Measurements from ENCODE around the gene RGMB.

The RGMB gene, protein sequence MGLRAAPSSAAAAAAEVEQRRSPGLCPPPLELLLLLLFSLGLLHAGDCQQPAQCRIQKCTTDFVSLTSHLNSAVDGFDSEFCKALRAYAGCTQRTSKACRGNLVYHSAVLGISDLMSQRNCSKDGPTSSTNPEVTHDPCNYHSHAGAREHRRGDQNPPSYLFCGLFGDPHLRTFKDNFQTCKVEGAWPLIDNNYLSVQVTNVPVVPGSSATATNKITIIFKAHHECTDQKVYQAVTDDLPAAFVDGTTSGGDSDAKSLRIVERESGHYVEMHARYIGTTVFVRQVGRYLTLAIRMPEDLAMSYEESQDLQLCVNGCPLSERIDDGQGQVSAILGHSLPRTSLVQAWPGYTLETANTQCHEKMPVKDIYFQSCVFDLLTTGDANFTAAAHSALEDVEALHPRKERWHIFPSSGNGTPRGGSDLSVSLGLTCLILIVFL

GRCh38 chr5:98773464-98774191 is at the start of gene RGMB:
Gene RGMB, plus strand, starts transcription at chr5:98773663. Its CDS starts 408 bp downstream, at chr5:98774071.
- Histone ChIP-seq H3K4me1 (ENCODE audit: control insufficient read depth, insufficient read depth, low read length) (peaks cover 24% of the 10 kb centered on the region), H3K36me3 (ENCODE audit: control insufficient read depth in 2 of 2, insufficient read depth in 1 of 2, low read length in 2 of 2) (no peaks in the 10 kb centered on the region), H3K27ac (ENCODE audit: extremely low read depth, low read depth, low read length) (peak within 1 kb of the TSS; percentile 97), H3K4me3 (ENCODE audit: low read depth, low read length) (peak within 1 kb of the TSS; percentile 79), H3K9me3 (ENCODE audit: control insufficient read depth, insufficient read depth, low read depth, low read length) (no peaks in the 10 kb centered on the region)
- ChIA-PET CTCF (interaction anchor here (0.7 to 5.9 kb wide), 2 partner anchors 22 to 123 kb away, joined by 3 to 64 read pairs; no protein-coding TSS in a partner anchor), POLR2A (no interaction called here)
- TF ChIP-seq, protein P1, sequence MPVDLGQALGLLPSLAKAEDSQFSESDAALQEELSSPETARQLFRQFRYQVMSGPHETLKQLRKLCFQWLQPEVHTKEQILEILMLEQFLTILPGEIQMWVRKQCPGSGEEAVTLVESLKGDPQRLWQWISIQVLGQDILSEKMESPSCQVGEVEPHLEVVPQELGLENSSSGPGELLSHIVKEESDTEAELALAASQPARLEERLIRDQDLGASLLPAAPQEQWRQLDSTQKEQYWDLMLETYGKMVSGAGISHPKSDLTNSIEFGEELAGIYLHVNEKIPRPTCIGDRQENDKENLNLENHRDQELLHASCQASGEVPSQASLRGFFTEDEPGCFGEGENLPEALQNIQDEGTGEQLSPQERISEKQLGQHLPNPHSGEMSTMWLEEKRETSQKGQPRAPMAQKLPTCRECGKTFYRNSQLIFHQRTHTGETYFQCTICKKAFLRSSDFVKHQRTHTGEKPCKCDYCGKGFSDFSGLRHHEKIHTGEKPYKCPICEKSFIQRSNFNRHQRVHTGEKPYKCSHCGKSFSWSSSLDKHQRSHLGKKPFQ (tag by site-specific recombination; IDR thresholded peaks at IDR 0.05): 0 out of 2 replicates have a peak, but pooled peaks have one; percentile 1
- TF ChIP-seq ZNF501 (tag by site-specific recombination; IDR thresholded peaks at IDR 0.05) (0 out of 2 replicates have a peak, but pooled peaks have one; percentile 2), ZNF670 (tag by site-specific recombination; IDR thresholded peaks at IDR 0.05; ENCODE audit: low read depth) (no peak), ZNF423 (tag by site-specific recombination; IDR thresholded peaks at IDR 0.05) (no peak), ZBTB48 (tag by site-specific recombination; IDR thresholded peaks at IDR 0.05) (no peak; the same call in 1 of the 2 replicates), ZIC2 (tag by site-specific recombination; IDR thresholded peaks at IDR 0.05) (peak; percentile 74), ZNF433 (tag by site-specific recombination; IDR thresholded peaks at IDR 0.05; ENCODE audit: low read depth) (no peak), PRDM1 (tag by site-specific recombination; IDR thresholded peaks at IDR 0.05) (no peak), PRDM4 (tag by site-specific recombination; IDR thresholded peaks at IDR 0.05) (no peak), KLF16 (tag by site-specific recombination; IDR thresholded peaks at IDR 0.05) (no peak), YY1 (tag by site-specific recombination; IDR thresholded peaks at IDR 0.05) (peak; percentile 31; the same call in 1 of the 2 replicates), ZNF114 (tag by site-specific recombination; IDR thresholded peaks at IDR 0.05) (no peak), ZNF121 (tag by site-specific recombination; IDR thresholded peaks at IDR 0.05) (no peak), ZNF596 (tag by site-specific recombination; IDR thresholded peaks at IDR 0.05) (peak; percentile 51; the same call in 1 of the 2 replicates), GLIS2 (tag by site-specific recombination; IDR thresholded peaks at IDR 0.05) (peak; percentile 87), ZNF561 (tag by site-specific recombination; IDR thresholded peaks at IDR 0.05; ENCODE audit: borderline replicate concordance) (no peak), ZFP3 (tag by site-specific recombination; IDR thresholded peaks at IDR 0.05; ENCODE audit: low read depth) (no peak), SP2 (tag by site-specific recombination; IDR thresholded peaks at IDR 0.05) (peak; percentile 98), ZFP37 (tag by site-specific recombination; IDR thresholded peaks at IDR 0.05) (no peak), ZNF530 (tag by site-specific recombination; IDR thresholded peaks at IDR 0.05; ENCODE audit: low read depth) (peak; percentile 95), GLIS1 (tag by site-specific recombination; IDR thresholded peaks at IDR 0.05) (peak; percentile 30; the same call in 1 of the 2 replicates), ZBTB21 (tag by site-specific recombination; IDR thresholded peaks at IDR 0.05) (no peak; the same call in 1 of the 2 replicates), ZNF707 (tag by site-specific recombination; IDR thresholded peaks at IDR 0.05) (no peak), ZNF792 (tag by site-specific recombination; IDR thresholded peaks at IDR 0.05) (no peak), ZNF274 (IDR thresholded peaks at IDR 0.05; ENCODE audit: low read length) (no peak), ZNF274 (tag by site-specific recombination; IDR thresholded peaks at IDR 0.05; ENCODE audit: borderline replicate concordance) (no peak), ZNF155 (tag by site-specific recombination; IDR thresholded peaks at IDR 0.05) (no peak)
- TF ChIP-seq, protein P2, sequence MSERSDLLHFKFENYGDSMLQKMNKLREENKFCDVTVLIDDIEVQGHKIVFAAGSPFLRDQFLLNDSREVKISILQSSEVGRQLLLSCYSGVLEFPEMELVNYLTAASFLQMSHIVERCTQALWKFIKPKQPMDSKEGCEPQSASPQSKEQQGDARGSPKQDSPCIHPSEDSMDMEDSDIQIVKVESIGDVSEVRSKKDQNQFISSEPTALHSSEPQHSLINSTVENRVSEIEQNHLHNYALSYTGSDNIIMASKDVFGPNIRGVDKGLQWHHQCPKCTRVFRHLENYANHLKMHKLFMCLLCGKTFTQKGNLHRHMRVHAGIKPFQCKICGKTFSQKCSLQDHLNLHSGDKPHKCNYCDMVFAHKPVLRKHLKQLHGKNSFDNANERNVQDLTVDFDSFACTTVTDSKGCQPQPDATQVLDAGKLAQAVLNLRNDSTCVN (tag by site-specific recombination; optimal IDR thresholded peaks at IDR 0.05): peak; percentile 82
- TF ChIP-seq, protein P3, sequence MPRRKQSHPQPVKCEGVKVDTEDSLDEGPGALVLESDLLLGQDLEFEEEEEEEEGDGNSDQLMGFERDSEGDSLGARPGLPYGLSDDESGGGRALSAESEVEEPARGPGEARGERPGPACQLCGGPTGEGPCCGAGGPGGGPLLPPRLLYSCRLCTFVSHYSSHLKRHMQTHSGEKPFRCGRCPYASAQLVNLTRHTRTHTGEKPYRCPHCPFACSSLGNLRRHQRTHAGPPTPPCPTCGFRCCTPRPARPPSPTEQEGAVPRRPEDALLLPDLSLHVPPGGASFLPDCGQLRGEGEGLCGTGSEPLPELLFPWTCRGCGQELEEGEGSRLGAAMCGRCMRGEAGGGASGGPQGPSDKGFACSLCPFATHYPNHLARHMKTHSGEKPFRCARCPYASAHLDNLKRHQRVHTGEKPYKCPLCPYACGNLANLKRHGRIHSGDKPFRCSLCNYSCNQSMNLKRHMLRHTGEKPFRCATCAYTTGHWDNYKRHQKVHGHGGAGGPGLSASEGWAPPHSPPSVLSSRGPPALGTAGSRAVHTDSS (tag by site-specific recombination; IDR thresholded peaks at IDR 0.05): 0 out of 2 replicates have a peak, but pooled peaks have one; percentile 43

Measured in HEK293 (cell line).